Thymus (tissue), 11 donors: ENCODE data around the gene ZNF593. TPM values are rescaled to one million over a fixed set of nuclear protein-coding genes. Genes with fewer than 3 reads are reported as not detected.

Experiments
- DNase-seq, 9 donors: peaks; one replicate each; pipeline ENCODE4 v3.0.0-alpha.2; 2013; ENCODE audit warnings: low spot score in 9 of 9, low read depth in 6 of 9, missing footprints in 1 of 9
- H3K27ac ChIP-seq, 2 donors: one replicate each; pipeline ENCODE4 v1.5.1; 2013; ENCODE audit warnings: control low read depth in 1 of 2, low read depth in 1 of 2, low read length in 1 of 2, mild to moderate bottlenecking in 1 of 2, moderate library complexity in 1 of 2
- H3K27me3 ChIP-seq, 2 donors: one replicate each; pipeline ENCODE4 v1.5.1; 2013; ENCODE audit warnings: low read length in 1 of 2; ENCODE audit not compliant: control insufficient read depth in 2 of 2, insufficient read depth in 1 of 2
- H3K36me3 ChIP-seq, 2 donors: one replicate each; pipeline ENCODE4 v1.5.1; 2013; ENCODE audit warnings: low read length in 1 of 2, mild to moderate bottlenecking in 1 of 2, moderate library complexity in 1 of 2; ENCODE audit not compliant: control insufficient read depth in 2 of 2, insufficient read depth in 2 of 2
- H3K4me1 ChIP-seq, 2 donors: one replicate each; pipeline ENCODE4 v1.5.1; 2013; ENCODE audit warnings: low read length in 2 of 2; ENCODE audit not compliant: control insufficient read depth in 2 of 2, insufficient read depth in 2 of 2
- H3K4me3 ChIP-seq, 2 donors: one replicate each; pipeline ENCODE4 v1.5.1; 2013; ENCODE audit warnings: low read length in 2 of 2, control low read depth in 1 of 2, mild to moderate bottlenecking in 1 of 2
- H3K9me3 ChIP-seq, 2 donors: one replicate each; pipeline ENCODE4 v1.5.1; 2013; ENCODE audit warnings: low read length in 1 of 2, mild to moderate bottlenecking in 1 of 2; ENCODE audit not compliant: control insufficient read depth in 2 of 2, insufficient read depth in 1 of 2
- WGBS: extraction: QIAGEN DNeasy Blood & Tissue Kit; methylation state at CpG from one replicate; pipeline ENCODE4 v1.1.7; 2013; 5-methylcytosine and 5-hydroxymethylcytosine counted together
- polyA plus RNA-seq: library from polyadenylated mRNA; stranded (reverse); fragments of 200-250 nt; gene quantifications from one replicate; pipeline ENCODE4 v1.2.3, GENCODE V29; 2013
- total RNA-seq: library from RNA; stranded (reverse); fragments of 120-200 nt; gene quantifications from one replicate; pipeline ENCODE4 v1.2.4, GENCODE V29; 2013
- donor health status: healthy.

Gene ZNF593
- total and polyA plus RNA-seq, 2 donors, result 17.4 to 79.0 TPM

- Histone ChIP-seq H3K4me1 (peaks cover 25 to 34% of the 10 kb centered on the region in 2 donors), H3K9me3 (no peaks in the 10 kb centered on the region), H3K27ac (peak overlapping the region; percentile 84 to 96), H3K36me3 (peaks cover 9 to 13% of the 10 kb centered on the region in 2 donors), H3K27me3 (no peaks in the 10 kb centered on the region), H3K4me3 (peak overlapping the region; percentile 25 to 34)
- peak in 8 of 9 donors; percentile 64 to 95 (median 83) for DNase-seq
- WGBS, result 36% methylated on average over 9 of the region's 9 CpGs
Observed at GRCh38 chr1:26126321-26127084, 43.2 kb upstream of the ZNF593 start.

GRCh38 chr1:26127235-26128163 lies 42.2 kb upstream of the ZNF593 start:
- no peaks in the 10 kb centered on the region for H3K27me3 ChIP-seq
- H3K4me3 ChIP-seq, result peak overlapping the region; percentile 25 to 34
- 38% methylated on average over 13 of the region's 13 CpGs for WGBS
- peak overlapping the region; percentile 75 to 96 for H3K27ac ChIP-seq
- H3K4me1 ChIP-seq, result peaks cover 25 to 34% of the 10 kb centered on the region in 2 donors
- DNase-seq, result peak in 3 of 9 donors; percentile 38 to 66 (median 39)
- H3K36me3 ChIP-seq, result peaks cover 3 to 5% of the 10 kb centered on the region in 2 donors
- no peaks in the 10 kb centered on the region for H3K9me3 ChIP-seq

DNA sequence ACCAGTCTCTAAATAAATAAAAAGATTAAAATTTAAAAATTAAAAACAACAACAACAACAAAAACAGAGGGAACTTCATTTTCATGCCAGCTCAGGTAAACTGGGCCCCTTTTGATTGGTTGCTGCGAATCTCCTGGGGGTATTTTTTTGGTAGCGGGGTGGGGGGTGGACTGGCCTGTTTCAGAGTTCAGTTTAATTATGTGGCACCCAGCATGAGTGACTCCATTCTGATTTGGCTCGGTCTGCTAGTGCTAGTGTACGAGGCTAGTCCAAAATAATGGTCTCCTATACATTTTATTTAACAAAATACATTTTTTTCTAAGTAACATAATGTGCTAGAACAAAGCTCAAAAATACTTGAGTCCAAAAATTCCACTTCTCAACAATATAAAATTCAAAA lies 39.9 kb upstream of the ZNF593 start:
- Histone ChIP-seq H3K4me1 (peaks cover 25 to 29% of the 10 kb centered on the region in 2 donors), H3K36me3 (no peaks in the 10 kb centered on the region), H3K27ac (no peak overlapping the region), H3K27me3 (no peaks in the 10 kb centered on the region), H3K9me3 (no peaks in the 10 kb centered on the region), H3K4me3 (no peak overlapping the region)
- no peak for DNase-seq
- WGBS, result 98% methylated on average over 4 of the region's 4 CpGs

DNA sequence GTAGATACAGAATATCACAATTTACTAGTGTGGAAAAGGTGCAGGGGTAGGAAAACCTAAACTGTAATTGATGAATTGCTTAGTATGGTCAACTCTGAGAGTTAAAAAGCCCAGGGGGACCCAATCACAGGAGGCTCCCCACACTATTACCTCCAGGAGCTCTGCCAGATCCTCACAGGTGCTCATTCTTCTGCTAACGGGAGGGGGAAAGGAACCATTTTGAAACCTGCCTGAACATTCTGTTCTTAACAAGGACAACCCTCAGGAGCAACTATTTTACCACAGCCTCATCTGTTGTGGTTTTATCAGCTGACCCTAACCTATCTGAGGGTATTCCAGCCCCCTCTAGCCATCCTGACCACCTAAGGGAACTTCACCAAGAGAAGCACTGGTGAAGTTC lies 39.0 kb upstream of the ZNF593 start:
- WGBS, result 33% methylated on average over 1 of the region's 1 CpG
- H3K4me1 ChIP-seq, result peaks cover 24 to 29% of the 10 kb centered on the region in 2 donors

DNA sequence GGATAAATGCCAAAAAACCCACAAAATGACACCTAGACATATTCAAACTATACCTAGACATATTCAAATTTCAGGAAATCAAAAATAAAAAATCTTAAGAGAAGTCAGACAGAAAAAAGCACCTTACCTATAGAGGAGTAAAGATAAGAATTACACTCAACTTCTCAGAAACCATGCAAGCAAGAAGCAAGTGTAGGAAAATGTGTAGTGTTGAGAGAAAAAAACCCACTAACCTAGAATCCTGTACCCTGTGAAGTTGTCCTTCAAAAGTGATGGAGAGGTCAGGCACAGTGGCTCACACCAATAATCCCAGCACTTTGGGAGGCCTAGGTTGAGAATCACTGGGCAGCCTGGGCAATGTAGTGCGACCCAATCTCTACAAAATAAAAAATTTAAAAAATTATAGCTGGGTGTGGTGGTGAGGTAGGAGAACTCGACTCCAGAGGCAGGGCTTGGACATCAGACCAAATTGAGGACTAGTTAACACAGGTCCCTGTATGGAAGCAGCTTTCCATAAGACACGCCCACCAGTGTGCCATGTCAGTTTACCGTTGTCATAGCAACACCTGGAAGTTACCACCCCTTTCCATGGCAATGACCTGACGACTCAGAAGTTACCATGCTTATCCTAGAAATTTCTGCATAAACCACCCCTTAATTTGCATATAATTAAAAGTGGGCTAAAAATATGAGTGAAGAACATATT lies 37.4 kb upstream of the ZNF593 start:
- H3K4me3 ChIP-seq, result no peak overlapping the region
- no peak overlapping the region for H3K27ac ChIP-seq
- H3K36me3 ChIP-seq, result no peaks in the 10 kb centered on the region
- H3K4me1 ChIP-seq, result peaks cover 15 to 20% of the 10 kb centered on the region in 2 donors
- 97% methylated on average over 5 of the region's 5 CpGs for WGBS
- DNase-seq, result no peak
- H3K27me3 ChIP-seq, result no peaks in the 10 kb centered on the region
- H3K9me3 ChIP-seq, result no peaks in the 10 kb centered on the region

More for the DNA sequence above, 39.0 kb upstream of the ZNF593 start:
- Histone ChIP-seq H3K27ac (no peak overlapping the region), H3K36me3 (no peaks in the 10 kb centered on the region), H3K9me3 (no peaks in the 10 kb centered on the region), H3K27me3 (no peaks in the 10 kb centered on the region), H3K4me3 (no peak overlapping the region)
- DNase-seq, result peak in 1 of 9 donors; percentile 20

DNA sequence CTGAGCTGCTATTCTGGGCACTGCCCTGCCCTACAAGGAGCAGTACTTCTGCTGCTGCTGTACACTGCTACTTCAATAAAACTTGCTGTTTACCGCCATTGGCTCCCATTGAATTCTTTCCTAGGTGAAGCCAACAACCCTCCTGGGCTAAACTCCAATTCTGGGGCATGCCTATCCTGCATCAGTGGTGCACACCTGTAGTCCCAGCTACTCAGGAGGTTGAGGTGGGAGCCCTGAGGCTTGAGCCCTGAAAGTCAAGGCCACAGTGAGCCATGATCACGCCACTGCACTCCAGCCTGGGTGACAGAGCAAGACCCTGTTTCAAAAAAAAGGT lies 36.9 kb upstream of the ZNF593 start:
- no peak overlapping the region for H3K27ac ChIP-seq
- no peak for DNase-seq
- no peaks in the 10 kb centered on the region for H3K9me3 ChIP-seq
- no peaks in the 10 kb centered on the region for H3K27me3 ChIP-seq
- no peak overlapping the region for H3K4me3 ChIP-seq
- over 99% methylated on average over 2 of the region's 2 CpGs for WGBS
- peaks cover 10 to 15% of the 10 kb centered on the region in 2 donors for H3K4me1 ChIP-seq
- H3K36me3 ChIP-seq, result no peaks in the 10 kb centered on the region

GRCh38 chr1:26134466-26134865 lies 35.2 kb upstream of the ZNF593 start:
- Histone ChIP-seq H3K27ac (no peak overlapping the region), H3K4me3 (no peak overlapping the region), H3K4me1 (peaks cover 13 to 14% of the 10 kb centered on the region in 2 donors), H3K36me3 (no peaks in the 10 kb centered on the region), H3K27me3 (no peaks in the 10 kb centered on the region), H3K9me3 (no peaks in the 10 kb centered on the region)
- 100% methylated on average over 3 of the region's 3 CpGs for WGBS
- DNase-seq, result no peak

- H3K4me1 ChIP-seq, result peaks cover 7 to 9% of the 10 kb centered on the region in 2 donors
- H3K36me3 ChIP-seq, result no peaks in the 10 kb centered on the region
- peak overlapping the region in 1 of 2 donors; percentile 36 for H3K27ac ChIP-seq
- H3K4me3 ChIP-seq, result no peak overlapping the region
- peak in 1 of 9 donors; percentile 56 for DNase-seq
- no peaks in the 10 kb centered on the region for H3K27me3 ChIP-seq
- 77% methylated on average over 3 of the region's 3 CpGs for WGBS
- no peaks in the 10 kb centered on the region for H3K9me3 ChIP-seq
Observed at GRCh38 chr1:26138974-26139558, 30.6 kb upstream of the ZNF593 start.
